ENCODE data around the gene C10orf71.

Gene C10orf71

GRCh38 chr10:49254556-49255318, 44.2 kb upstream of the C10orf71 start:
- TF ChIP-seq, protein P1, sequence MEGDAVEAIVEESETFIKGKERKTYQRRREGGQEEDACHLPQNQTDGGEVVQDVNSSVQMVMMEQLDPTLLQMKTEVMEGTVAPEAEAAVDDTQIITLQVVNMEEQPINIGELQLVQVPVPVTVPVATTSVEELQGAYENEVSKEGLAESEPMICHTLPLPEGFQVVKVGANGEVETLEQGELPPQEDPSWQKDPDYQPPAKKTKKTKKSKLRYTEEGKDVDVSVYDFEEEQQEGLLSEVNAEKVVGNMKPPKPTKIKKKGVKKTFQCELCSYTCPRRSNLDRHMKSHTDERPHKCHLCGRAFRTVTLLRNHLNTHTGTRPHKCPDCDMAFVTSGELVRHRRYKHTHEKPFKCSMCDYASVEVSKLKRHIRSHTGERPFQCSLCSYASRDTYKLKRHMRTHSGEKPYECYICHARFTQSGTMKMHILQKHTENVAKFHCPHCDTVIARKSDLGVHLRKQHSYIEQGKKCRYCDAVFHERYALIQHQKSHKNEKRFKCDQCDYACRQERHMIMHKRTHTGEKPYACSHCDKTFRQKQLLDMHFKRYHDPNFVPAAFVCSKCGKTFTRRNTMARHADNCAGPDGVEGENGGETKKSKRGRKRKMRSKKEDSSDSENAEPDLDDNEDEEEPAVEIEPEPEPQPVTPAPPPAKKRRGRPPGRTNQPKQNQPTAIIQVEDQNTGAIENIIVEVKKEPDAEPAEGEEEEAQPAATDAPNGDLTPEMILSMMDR (IDR thresholded peaks at IDR 0.05; ENCODE audit: insufficient read depth, low read depth, low read length, missing control alignments): no peak
- no peak overlapping the region for H3K4me3 ChIP-seq (ENCODE audit: low read depth, low read length)
- no peak for DNase-seq (ENCODE audit: low read depth)

DNA sequence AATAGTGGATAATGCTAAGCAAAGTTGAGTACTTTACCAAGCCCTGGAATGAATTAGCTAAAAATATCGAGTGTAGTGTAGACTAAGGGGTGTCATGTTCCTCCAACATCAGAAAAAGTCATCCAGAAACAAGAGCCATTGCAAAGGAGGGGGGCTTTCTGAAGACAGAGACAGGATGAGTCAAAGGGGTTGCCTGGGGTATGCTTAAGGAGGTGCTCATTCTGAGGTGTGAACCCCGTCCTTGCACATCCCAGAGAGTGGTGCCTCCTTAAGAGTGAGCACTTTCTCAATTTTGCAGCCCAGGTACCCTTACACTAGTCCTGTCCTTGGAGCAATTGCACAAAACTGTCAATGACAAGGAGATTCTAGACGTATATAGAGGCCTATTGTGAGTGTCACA, 43.1 kb upstream of the C10orf71 start:
- TF ChIP-seq, protein P1 (IDR thresholded peaks at IDR 0.05; ENCODE audit: insufficient read depth, low read depth, low read length, missing control alignments): no peak
- no peak for DNase-seq (ENCODE audit: low read depth)
- H3K4me3 ChIP-seq (ENCODE audit: low read depth, low read length): no peak overlapping the region

GRCh38 chr10:49257154-49257553, 41.8 kb upstream of the C10orf71 start:
- TF ChIP-seq, protein P1 (IDR thresholded peaks at IDR 0.05; ENCODE audit: insufficient read depth, low read depth, low read length, missing control alignments): no peak
- no peak for DNase-seq (ENCODE audit: low read depth)
- no peak overlapping the region for H3K4me3 ChIP-seq (ENCODE audit: low read depth, low read length)

DNA sequence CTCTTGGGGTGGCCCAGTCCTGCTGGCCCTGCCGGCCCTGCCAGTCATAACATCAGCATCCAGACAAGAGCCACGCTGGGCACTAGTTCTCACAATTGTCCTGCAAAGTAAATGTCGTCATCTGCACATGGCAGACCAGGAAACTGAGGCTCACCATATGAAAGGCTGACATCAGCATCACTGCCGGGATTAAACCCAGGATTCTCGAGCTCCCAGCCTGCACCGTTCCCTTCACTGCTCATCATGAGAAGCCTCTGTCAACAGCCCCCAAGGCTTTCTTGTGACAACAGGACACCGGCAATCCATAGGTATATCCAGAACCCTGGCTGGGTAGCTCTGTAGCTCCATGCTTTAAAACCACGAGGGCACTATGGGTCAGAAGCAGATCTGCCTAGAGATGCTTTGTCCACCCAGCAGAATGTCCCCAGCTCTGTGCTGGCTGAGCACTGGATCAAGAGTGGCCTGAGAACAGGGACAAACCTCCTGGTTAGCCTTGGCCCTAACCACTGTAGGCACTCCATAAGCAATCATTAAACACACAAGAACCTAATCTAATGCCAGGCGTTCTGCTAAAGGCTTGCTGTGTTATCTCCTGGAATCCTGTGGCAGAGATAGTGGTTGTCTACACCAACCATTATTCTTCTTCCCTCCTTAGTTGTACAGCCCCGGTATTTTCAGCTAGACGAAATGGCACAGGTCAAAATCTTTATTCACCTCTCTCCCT, 41.2 kb upstream of the C10orf71 start:
- no peak overlapping the region for H3K4me3 ChIP-seq (ENCODE audit: low read depth, low read length)
- DNase-seq (ENCODE audit: low read depth): no peak
- TF ChIP-seq, protein P1 (IDR thresholded peaks at IDR 0.05; ENCODE audit: insufficient read depth, low read depth, low read length, missing control alignments): no peak

DNA sequence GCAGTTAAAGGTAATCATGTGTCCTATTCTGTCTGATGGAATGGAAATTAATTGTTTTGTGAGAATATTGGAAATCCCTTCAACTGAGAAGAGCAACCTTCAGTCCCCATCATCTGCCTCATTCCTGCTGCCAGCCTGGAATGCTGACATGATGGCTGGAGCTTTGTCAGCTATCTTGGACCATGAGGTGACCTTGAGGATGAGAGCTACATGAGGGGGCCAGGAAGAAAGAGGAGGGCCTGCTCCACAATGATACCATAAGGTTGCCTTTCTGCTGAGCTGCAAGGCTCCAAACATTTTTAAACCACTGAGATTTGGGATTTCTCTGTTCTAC, 40.7 kb upstream of the C10orf71 start:
- TF ChIP-seq, protein P1 (IDR thresholded peaks at IDR 0.05; ENCODE audit: insufficient read depth, low read depth, low read length, missing control alignments): no peak
- no peak for DNase-seq (ENCODE audit: low read depth)

GRCh38 chr10:49260644-49261296, 38.2 kb upstream of the C10orf71 start:
- TF ChIP-seq, protein P1 (IDR thresholded peaks at IDR 0.05; ENCODE audit: insufficient read depth, low read depth, low read length, missing control alignments): no peak
- no peak overlapping the region for H3K4me3 ChIP-seq (ENCODE audit: low read depth, low read length)
- no peak for DNase-seq (ENCODE audit: low read depth)

More for the DNA sequence above, 40.7 kb upstream of the C10orf71 start:
- no peak overlapping the region for H3K4me3 ChIP-seq (ENCODE audit: low read depth, low read length)

Measured in GM12865 (cell line).